HCT116 (cell line): ENCODE results near the gene HBA1. TPM values are rescaled to one million over a fixed set of nuclear protein-coding genes. Genes with fewer than 3 reads are reported as not detected.

Experiments
- ATAC-seq: fragments of 200-7000 bp; cut with Tn5 transposase; 2 replicates; pipeline ENCODE4 v1.9.1; 2020; ENCODE audit warnings: mild to moderate bottlenecking, moderate library complexity
- BruUV-seq: library from RNA; stranded (reverse); fragments of 400-500 nt; replicated peaks from 2 replicates; lab custom pipeline; 2021; lab: Mats Ljungman, UMichigan
- CTCF ChIA-PET: fragments of 300-600 bp; sonication (Branson Sonifier 250); formaldehyde crosslinking; loops from one replicate; lab custom pipeline; 2021; ENCODE audit warnings: antibody characterized with exemption; lab: Charles Lee
- POLR2A ChIA-PET: fragments of 300-600, 350-600 bp; sonication (Branson Sonifier 250); formaldehyde crosslinking; loops from one replicate; lab custom pipeline; 2021; ENCODE audit warnings: antibody characterized with exemption; lab: Charles Lee
- RAD21 ChIA-PET, 2 experiments: fragments of 300-600 bp; sonication (Branson Sonifier 250); formaldehyde crosslinking; loops; one replicate each; lab custom pipeline; 2023; ENCODE audit warnings: low total read pairs in 2 of 2; ENCODE audit not compliant: uncharacterized antibody in 2 of 2, unreplicated experiment in 2 of 2, low non-redundant PET in 1 of 2; lab: Charles Lee
- DNase-seq: peaks from one replicate; pipeline ENCODE4 v3.0.0-alpha.2; 2010; ENCODE audit warnings: low read depth, low spot score
- H2AFZ ChIP-seq: fragments of 200-600 bp; shearing (Covaris generic), sonication (generic); 2 replicates; pipeline ENCODE4 v1.6.1; 2017; ENCODE audit warnings: low read depth, mixed run types, mixed read lengths, antibody characterized with exemption, low read length; ENCODE audit not compliant: poor library complexity, severe bottlenecking
- H3K27ac ChIP-seq: 2 replicates; pipeline ENCODE4 v1.5.1; 2012; ENCODE audit warnings: low read depth, low read length
- H3K27me3 ChIP-seq: fragments of 200-600 bp; sonication (generic); 2 replicates; pipeline ENCODE4 v1.6.1; 2016; ENCODE audit warnings: mixed run types, low read length, mixed read lengths; ENCODE audit not compliant: insufficient read depth
- H3K36me3 ChIP-seq, 2 experiments: fragments of 200-500 bp in 1 of 2; fragments of 200-600 bp in 1 of 2; sonication (Bioruptor generic) in 1 of 2; sonication (generic) in 1 of 2; 2 replicates each; pipeline versions ENCODE4 v1.5.1 to v1.6.1; 2014 to 2016; ENCODE audit warnings: low read length in 2 of 2, inconsistent platforms in 1 of 2, mixed read lengths in 1 of 2, mixed run types in 1 of 2; ENCODE audit not compliant: insufficient read depth in 2 of 2, control insufficient read depth in 1 of 2
- H3K4me1 ChIP-seq, 2 experiments: fragments of 200-600 bp in 1 of 2; sonication (generic) in 1 of 2; 2 replicates each; pipeline versions ENCODE4 v1.5.1 to v1.6.1; 2012 to 2017; ENCODE audit warnings: low read length in 2 of 2, inconsistent platforms in 1 of 2, mild to moderate bottlenecking in 1 of 2, mixed read lengths in 1 of 2, mixed run types in 1 of 2, moderate library complexity in 1 of 2; ENCODE audit not compliant: insufficient read depth in 2 of 2, control insufficient read depth in 1 of 2
- H3K4me2 ChIP-seq: fragments of 200-600 bp; sonication (generic); 2 replicates; pipeline ENCODE4 v1.6.1; 2017; ENCODE audit warnings: mixed run types, low read length, mixed read lengths
- H3K4me3 ChIP-seq, 2 experiments: fragments of 200-600 bp in 1 of 2; sonication (generic) in 1 of 2; replicated peaks in 1 of 2; 2 replicates each; pipeline ENCODE4 v1.5.1; 2011 to 2016; ENCODE audit warnings: low read length in 2 of 2, control low read depth in 1 of 2, low read depth in 1 of 2, mild to moderate bottlenecking in 1 of 2, mixed read lengths in 1 of 2, mixed run types in 1 of 2
- H3K79me2 ChIP-seq: fragments of 200-600 bp; sonication (generic); 2 replicates; pipeline ENCODE4 v1.6.1; 2017; ENCODE audit warnings: mild to moderate bottlenecking, mixed run types, low read length, moderate library complexity, mixed read lengths; ENCODE audit not compliant: insufficient read depth
- H3K9ac ChIP-seq: fragments of 200-600 bp; sonication (generic); 2 replicates; pipeline ENCODE4 v1.6.1; 2016; ENCODE audit warnings: low read length, mixed read lengths
- H3K9me2 ChIP-seq: fragments of 200-600 bp; sonication (generic), shearing (Covaris generic); 2 replicates; pipeline ENCODE4 v1.6.1; 2017; ENCODE audit warnings: mixed run types, mild to moderate bottlenecking, moderate library complexity; ENCODE audit not compliant: insufficient read depth
- H3K9me3 ChIP-seq, 2 experiments: fragments of 200-500 bp in 1 of 2; fragments of 200-600 bp in 1 of 2; sonication (Bioruptor generic) in 1 of 2; sonication (generic) in 1 of 2; 2 replicates each; pipeline ENCODE4 v1.6.1; 2014 to 2017; ENCODE audit warnings: low read length in 2 of 2, mixed read lengths in 2 of 2, inconsistent platforms in 1 of 2, low read depth in 1 of 2, mild to moderate bottlenecking in 1 of 2, mixed run types in 1 of 2, moderate library complexity in 1 of 2; ENCODE audit not compliant: control insufficient read depth in 1 of 2, insufficient read depth in 1 of 2
- H4K20me1 ChIP-seq: fragments of 200-600 bp; sonication (generic), shearing (Covaris generic); 2 replicates; pipeline ENCODE4 v1.6.1; 2017; ENCODE audit warnings: mixed run types, mild to moderate bottlenecking, moderate library complexity; ENCODE audit not compliant: insufficient read depth
- ATF3 ChIP-seq: IDR thresholded peaks from 2 replicates; pipeline ENCODE4 v1.6.1; 2012
- CEBPB ChIP-seq: IDR thresholded peaks from 2 replicates; pipeline ENCODE4 v1.6.1; 2012; ENCODE audit warnings: low read depth
- EGR1 ChIP-seq: IDR thresholded peaks from 2 replicates; pipeline ENCODE4 v1.6.1; 2012; ENCODE audit warnings: low read depth
- EZH2phosphoT487 ChIP-seq: fragments of 200-600 bp; IDR thresholded peaks from 2 replicates; pipeline ENCODE4 v1.6.1; 2018; ENCODE audit warnings: antibody characterized with exemption, borderline replicate concordance
- REST ChIP-seq: IDR thresholded peaks from 2 replicates; pipeline ENCODE4 v1.6.1; 2012; ENCODE audit warnings: low read depth
- SIN3A ChIP-seq: IDR thresholded peaks from 2 replicates; pipeline ENCODE4 v1.6.1; 2012; ENCODE audit warnings: low read depth
- TCF7L2 ChIP-seq: IDR thresholded peaks from 2 replicates; pipeline ENCODE4 v1.7.0; 2011; ENCODE audit warnings: borderline replicate concordance, inconsistent platforms; ENCODE audit not compliant: insufficient read depth, insufficient read length; ENCODE audit errors: extremely low read depth
- YY1 ChIP-seq: IDR thresholded peaks from 2 replicates; pipeline ENCODE4 v1.6.1; 2011; ENCODE audit warnings: low read length, low read depth, moderate library complexity, mild to moderate bottlenecking; ENCODE audit not compliant: insufficient replicate concordance; ENCODE audit errors: extremely low read depth
- ZFX ChIP-seq: fragments of 450-650 bp; IDR thresholded peaks from 2 replicates; pipeline ENCODE4 v1.6.1; 2017
- ZNF274 ChIP-seq: fragments of 200-500 bp; sonication (Bioruptor generic); IDR thresholded peaks from 2 replicates; pipeline ENCODE4 v1.6.1; 2014; ENCODE audit warnings: mild to moderate bottlenecking, low read depth, low read length, inconsistent platforms
- intact Hi-C: fragments of 100-400 bp; cut with micrococcal nuclease; formaldehyde crosslinking; loops from 2 replicates; pipeline ENCODE4 v1.10.0; 2022
- total RNA-seq: library from RNA; stranded (reverse); gene quantifications from one replicate; pipeline ENCODE4 v1.2.1, GENCODE V29; 2021; ENCODE audit not compliant: unreplicated experiment

The HBA1 gene
- total RNA-seq, 1 experiment from 2014 or later: 4.9 TPM

DNA sequence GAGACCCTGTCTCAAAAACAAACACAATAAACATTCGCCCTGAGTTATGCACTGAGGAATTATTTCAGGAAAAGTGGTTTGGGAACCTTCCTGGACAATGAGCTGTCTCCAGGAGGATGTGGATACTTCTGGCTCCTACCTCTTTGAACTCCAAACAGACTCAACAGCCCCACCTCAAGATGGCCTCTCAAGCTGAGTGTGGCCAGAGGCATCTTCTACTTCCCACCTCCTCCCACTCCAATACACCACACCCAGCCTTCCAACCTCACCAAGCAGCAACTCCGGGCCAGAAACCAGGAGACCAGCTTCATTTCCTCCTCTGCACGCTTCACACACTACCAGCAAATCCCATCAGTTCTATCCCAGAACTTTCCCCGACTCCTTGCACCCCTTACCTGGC lies 15.4 kb downstream of the HBA1 start:
- POLR2A ChIA-PET: no interaction called here
- no peak overlapping the region for H2AFZ ChIP-seq
- H3K4me3 ChIP-seq: no peak overlapping the region
- H3K4me1 ChIP-seq: no peaks in the 10 kb centered on the region
- no peaks in the 10 kb centered on the region for H3K9me2 ChIP-seq
- no peak overlapping the region for H3K9ac ChIP-seq
- BruUV-seq: no TSS peak
- no peaks in the 10 kb centered on the region for H3K79me2 ChIP-seq
- no peaks in the 10 kb centered on the region for H3K27me3 ChIP-seq
- H4K20me1 ChIP-seq: no peaks in the 10 kb centered on the region
- TF ChIP-seq ZNF274: no peak
- no peak for TF ChIP-seq CEBPB
- TF ChIP-seq ZFX: no peak
- no peak for TF ChIP-seq ATF3
- no peak for TF ChIP-seq YY1
- no peak for TF ChIP-seq SIN3A
- TF ChIP-seq EGR1: no peak
- TF ChIP-seq EZH2phosphoT487: no peak
- no peak for TF ChIP-seq TCF7L2
- ATAC-seq (no peak), DNase-seq (no peak)
- CTCF ChIA-PET: no interaction called here
- no peak overlapping the region for H3K4me2 ChIP-seq
- H3K27ac ChIP-seq: no peak overlapping the region
- intact Hi-C loops: no loop called here
- no peaks in the 10 kb centered on the region for H3K9me3 ChIP-seq
- H3K36me3 ChIP-seq: peaks cover 0 to 7% of the 10 kb centered on the region in 2 experiments
- RAD21 ChIA-PET: no interaction called here

- H3K36me3 ChIP-seq: peaks cover 2 to 9% of the 10 kb centered on the region in 2 experiments
- no peaks in the 10 kb centered on the region for H3K79me2 ChIP-seq
- no peaks in the 10 kb centered on the region for H4K20me1 ChIP-seq
- H3K4me1 ChIP-seq: no peaks in the 10 kb centered on the region
- no peak overlapping the region for H3K9ac ChIP-seq
- H3K4me3 ChIP-seq: no peak overlapping the region
- ChIA-PET RAD21 (no interaction called here), POLR2A (no interaction called here), CTCF (no interaction called here)
- BruUV-seq: no TSS peak
- ATAC-seq (no peak), DNase-seq (no peak)
- H3K4me2 ChIP-seq: no peak overlapping the region
- H3K27ac ChIP-seq: no peak overlapping the region
- H3K9me3 ChIP-seq: no peaks in the 10 kb centered on the region
- H2AFZ ChIP-seq: no peak overlapping the region
- intact Hi-C loops: no loop called here
- no peaks in the 10 kb centered on the region for H3K27me3 ChIP-seq
- no peaks in the 10 kb centered on the region for H3K9me2 ChIP-seq
- no peak for TF ChIP-seq REST
Observed at GRCh38 chr16:192686-193085, 16.2 kb downstream of the HBA1 start.
